Measurements from ENCODE around the gene CLMN. TPM values are rescaled to one million over a fixed set of nuclear protein-coding genes. Genes with fewer than 3 reads are reported as not detected.

Gene CLMN
- total and polyA plus RNA-seq, 2 experiments from 2014 or later = 3.2 to 5.7 TPM

DNA sequence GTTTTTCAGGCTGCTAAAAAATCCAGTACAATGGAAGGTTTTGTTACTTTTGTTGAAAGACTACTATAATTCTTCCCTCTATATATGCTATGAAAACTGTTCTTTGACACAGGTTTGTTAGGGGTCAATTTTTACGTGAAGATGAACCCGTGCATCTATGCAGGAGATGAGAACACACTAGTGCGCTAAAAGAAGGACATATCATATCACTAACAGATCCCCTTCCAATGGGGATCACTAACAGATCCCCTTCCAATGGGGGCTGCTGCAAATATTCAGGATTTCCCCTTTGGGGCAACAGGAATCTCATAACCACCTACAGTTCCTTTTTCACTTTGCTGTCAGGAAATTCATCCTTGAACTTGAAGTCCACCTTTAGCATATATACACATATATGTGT, 75.1 kb downstream of the CLMN start:
- Mint-ChIP-seq H3K27me3 (ENCODE audit: insufficient read depth, low read depth, poor library complexity) (peaks cover 3% of the 10 kb centered on the region), H3K9me3 (0 out of 3 replicates have a peak, but pooled peaks cover 3% of the 10 kb centered on the region), H3K4me3 (no peak overlapping the region), H3K36me3 (ENCODE audit: low read depth) (no peaks in the 10 kb centered on the region), H3K4me1 (peaks cover 6% of the 10 kb centered on the region; the same call in 2 of the 3 replicates), H3K27ac (no peak overlapping the region)
- Histone ChIP-seq H2AFZ (no peak overlapping the region), H3K27me3 (ENCODE audit: insufficient read depth) (no peaks in the 10 kb centered on the region), H3K27ac (ENCODE audit: low read depth) (no peak overlapping the region), H3K4me3 (no peak overlapping the region), H3K9me2 (ENCODE audit: insufficient read depth) (peaks cover 7% of the 10 kb centered on the region; the same call in 1 of the 2 replicates), H3F3A (replicated peaks; ENCODE audit: low read depth) (no peaks in the 10 kb centered on the region), H4K20me1 (replicated peaks; ENCODE audit: insufficient read depth) (no peaks in the 10 kb centered on the region), H3K79me2 (replicated peaks; ENCODE audit: insufficient read depth) (no peaks in the 10 kb centered on the region), H3K4me2 (no peak overlapping the region), H3K36me3 (ENCODE audit: insufficient read depth) (no peaks in the 10 kb centered on the region), H3K4me1 (ENCODE audit: insufficient read depth) (no peaks in the 10 kb centered on the region)
- DNase-seq (ENCODE audit: low spot score) = no peak
- no peak for ATAC-seq
- no peak for TF ChIP-seq STAT1 (IDR thresholded peaks at IDR 0.05; ENCODE audit: unreplicated experiment)
- TF ChIP-seq, protein P1, sequence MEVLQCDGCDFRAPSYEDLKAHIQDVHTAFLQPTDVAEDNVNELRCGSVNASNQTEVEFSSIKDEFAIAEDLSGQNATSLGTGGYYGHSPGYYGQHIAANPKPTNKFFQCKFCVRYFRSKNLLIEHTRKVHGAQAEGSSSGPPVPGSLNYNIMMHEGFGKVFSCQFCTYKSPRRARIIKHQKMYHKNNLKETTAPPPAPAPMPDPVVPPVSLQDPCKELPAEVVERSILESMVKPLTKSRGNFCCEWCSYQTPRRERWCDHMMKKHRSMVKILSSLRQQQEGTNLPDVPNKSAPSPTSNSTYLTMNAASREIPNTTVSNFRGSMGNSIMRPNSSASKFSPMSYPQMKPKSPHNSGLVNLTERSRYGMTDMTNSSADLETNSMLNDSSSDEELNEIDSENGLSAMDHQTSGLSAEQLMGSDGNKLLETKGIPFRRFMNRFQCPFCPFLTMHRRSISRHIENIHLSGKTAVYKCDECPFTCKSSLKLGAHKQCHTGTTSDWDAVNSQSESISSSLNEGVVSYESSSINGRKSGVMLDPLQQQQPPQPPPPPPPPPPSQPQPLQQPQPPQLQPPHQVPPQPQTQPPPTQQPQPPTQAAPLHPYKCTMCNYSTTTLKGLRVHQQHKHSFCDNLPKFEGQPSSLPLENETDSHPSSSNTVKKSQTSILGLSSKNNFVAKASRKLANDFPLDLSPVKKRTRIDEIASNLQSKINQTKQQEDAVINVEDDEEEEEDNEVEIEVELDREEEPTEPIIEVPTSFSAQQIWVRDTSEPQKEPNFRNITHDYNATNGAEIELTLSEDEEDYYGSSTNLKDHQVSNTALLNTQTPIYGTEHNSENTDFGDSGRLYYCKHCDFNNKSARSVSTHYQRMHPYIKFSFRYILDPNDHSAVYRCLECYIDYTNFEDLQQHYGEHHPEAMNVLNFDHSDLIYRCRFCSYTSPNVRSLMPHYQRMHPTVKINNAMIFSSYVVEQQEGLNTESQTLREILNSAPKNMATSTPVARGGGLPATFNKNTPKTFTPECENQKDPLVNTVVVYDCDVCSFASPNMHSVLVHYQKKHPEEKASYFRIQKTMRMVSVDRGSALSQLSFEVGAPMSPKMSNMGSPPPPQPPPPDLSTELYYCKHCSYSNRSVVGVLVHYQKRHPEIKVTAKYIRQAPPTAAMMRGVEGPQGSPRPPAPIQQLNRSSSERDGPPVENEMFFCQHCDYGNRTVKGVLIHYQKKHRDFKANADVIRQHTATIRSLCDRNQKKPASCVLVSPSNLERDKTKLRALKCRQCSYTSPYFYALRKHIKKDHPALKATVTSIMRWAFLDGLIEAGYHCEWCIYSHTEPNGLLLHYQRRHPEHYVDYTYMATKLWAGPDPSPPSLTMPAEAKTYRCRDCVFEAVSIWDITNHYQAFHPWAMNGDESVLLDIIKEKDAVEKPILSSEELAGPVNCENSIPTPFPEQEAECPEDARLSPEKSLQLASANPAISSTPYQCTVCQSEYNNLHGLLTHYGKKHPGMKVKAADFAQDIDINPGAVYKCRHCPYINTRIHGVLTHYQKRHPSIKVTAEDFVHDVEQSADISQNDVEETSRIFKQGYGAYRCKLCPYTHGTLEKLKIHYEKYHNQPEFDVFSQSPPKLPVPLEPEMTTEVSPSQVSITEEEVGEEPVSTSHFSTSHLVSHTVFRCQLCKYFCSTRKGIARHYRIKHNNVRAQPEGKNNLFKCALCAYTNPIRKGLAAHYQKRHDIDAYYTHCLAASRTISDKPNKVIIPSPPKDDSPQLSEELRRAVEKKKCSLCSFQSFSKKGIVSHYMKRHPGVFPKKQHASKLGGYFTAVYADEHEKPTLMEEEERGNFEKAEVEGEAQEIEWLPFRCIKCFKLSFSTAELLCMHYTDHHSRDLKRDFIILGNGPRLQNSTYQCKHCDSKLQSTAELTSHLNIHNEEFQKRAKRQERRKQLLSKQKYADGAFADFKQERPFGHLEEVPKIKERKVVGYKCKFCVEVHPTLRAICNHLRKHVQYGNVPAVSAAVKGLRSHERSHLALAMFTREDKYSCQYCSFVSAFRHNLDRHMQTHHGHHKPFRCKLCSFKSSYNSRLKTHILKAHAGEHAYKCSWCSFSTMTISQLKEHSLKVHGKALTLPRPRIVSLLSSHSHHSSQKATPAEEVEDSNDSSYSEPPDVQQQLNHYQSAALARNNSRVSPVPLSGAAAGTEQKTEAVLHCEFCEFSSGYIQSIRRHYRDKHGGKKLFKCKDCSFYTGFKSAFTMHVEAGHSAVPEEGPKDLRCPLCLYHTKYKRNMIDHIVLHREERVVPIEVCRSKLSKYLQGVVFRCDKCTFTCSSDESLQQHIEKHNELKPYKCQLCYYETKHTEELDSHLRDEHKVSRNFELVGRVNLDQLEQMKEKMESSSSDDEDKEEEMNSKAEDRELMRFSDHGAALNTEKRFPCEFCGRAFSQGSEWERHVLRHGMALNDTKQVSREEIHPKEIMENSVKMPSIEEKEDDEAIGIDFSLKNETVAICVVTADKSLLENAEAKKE (CRISPR knock-in tag; IDR thresholded peaks at IDR 0.05) = no peak
- TF ChIP-seq ZNF331 (CRISPR knock-in tag; IDR thresholded peaks at IDR 0.05; ENCODE audit: low read depth) = no peak
- no peak for TF ChIP-seq NANOG (IDR thresholded peaks at IDR 0.05; ENCODE audit: borderline replicate concordance)
- TF ChIP-seq JUNB (IDR thresholded peaks at IDR 0.05; ENCODE audit: unreplicated experiment) = no peak
- TF ChIP-seq, protein P2, sequence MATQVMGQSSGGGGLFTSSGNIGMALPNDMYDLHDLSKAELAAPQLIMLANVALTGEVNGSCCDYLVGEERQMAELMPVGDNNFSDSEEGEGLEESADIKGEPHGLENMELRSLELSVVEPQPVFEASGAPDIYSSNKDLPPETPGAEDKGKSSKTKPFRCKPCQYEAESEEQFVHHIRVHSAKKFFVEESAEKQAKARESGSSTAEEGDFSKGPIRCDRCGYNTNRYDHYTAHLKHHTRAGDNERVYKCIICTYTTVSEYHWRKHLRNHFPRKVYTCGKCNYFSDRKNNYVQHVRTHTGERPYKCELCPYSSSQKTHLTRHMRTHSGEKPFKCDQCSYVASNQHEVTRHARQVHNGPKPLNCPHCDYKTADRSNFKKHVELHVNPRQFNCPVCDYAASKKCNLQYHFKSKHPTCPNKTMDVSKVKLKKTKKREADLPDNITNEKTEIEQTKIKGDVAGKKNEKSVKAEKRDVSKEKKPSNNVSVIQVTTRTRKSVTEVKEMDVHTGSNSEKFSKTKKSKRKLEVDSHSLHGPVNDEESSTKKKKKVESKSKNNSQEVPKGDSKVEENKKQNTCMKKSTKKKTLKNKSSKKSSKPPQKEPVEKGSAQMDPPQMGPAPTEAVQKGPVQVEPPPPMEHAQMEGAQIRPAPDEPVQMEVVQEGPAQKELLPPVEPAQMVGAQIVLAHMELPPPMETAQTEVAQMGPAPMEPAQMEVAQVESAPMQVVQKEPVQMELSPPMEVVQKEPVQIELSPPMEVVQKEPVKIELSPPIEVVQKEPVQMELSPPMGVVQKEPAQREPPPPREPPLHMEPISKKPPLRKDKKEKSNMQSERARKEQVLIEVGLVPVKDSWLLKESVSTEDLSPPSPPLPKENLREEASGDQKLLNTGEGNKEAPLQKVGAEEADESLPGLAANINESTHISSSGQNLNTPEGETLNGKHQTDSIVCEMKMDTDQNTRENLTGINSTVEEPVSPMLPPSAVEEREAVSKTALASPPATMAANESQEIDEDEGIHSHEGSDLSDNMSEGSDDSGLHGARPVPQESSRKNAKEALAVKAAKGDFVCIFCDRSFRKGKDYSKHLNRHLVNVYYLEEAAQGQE (IDR thresholded peaks at IDR 0.05; ENCODE audit: unreplicated experiment) = no peak
- TF ChIP-seq CREB1 (CRISPR knock-in tag; IDR thresholded peaks at IDR 0.05; ENCODE audit: low read depth) = no peak
- TF ChIP-seq EZH2phosphoT487 (IDR thresholded peaks at IDR 0.05; ENCODE audit: unreplicated experiment) = no peak
- no peak for TF ChIP-seq EZH2 (IDR thresholded peaks at IDR 0.05; ENCODE audit: low read depth, unreplicated experiment)
- no peak for TF ChIP-seq ZNF114 (CRISPR knock-in tag; IDR thresholded peaks at IDR 0.05)
- TF ChIP-seq, protein P3, sequence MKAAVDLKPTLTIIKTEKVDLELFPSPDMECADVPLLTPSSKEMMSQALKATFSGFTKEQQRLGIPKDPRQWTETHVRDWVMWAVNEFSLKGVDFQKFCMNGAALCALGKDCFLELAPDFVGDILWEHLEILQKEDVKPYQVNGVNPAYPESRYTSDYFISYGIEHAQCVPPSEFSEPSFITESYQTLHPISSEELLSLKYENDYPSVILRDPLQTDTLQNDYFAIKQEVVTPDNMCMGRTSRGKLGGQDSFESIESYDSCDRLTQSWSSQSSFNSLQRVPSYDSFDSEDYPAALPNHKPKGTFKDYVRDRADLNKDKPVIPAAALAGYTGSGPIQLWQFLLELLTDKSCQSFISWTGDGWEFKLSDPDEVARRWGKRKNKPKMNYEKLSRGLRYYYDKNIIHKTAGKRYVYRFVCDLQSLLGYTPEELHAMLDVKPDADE (IDR thresholded peaks at IDR 0.05) = no peak
